K562 (cell line): Measurements from ENCODE around the gene MAP3K12. TPM values are rescaled to one million over a fixed set of nuclear protein-coding genes. Genes with fewer than 3 reads are reported as not detected.

Experiments used
- BMI1 ChIP-seq: fragments of 150-350 bp; IDR thresholded peaks from 2 replicates; pipeline ENCODE4 v1.6.1; 2014; ENCODE audit warnings: low read length
- E4F1 ChIP-seq: fragments of 250-450 bp; sonication (Bioruptor Pico); IDR thresholded peaks from 2 replicates; pipeline ENCODE4 v1.5.0; 2021; ENCODE audit warnings: mild to moderate bottlenecking, borderline replicate concordance
- ERF ChIP-seq: fragments of 450-650 bp; formaldehyde crosslinking; IDR thresholded peaks from 2 replicates; pipeline ENCODE4 v1.4.0; 2020; ENCODE audit warnings: mild to moderate bottlenecking, mixed read lengths
- GATAD2A ChIP-seq: fragments of 450-650 bp; IDR thresholded peaks from 2 replicates; pipeline ENCODE4 v1.6.1; 2017
- HCFC1 ChIP-seq: IDR thresholded peaks from 2 replicates; pipeline ENCODE4 v1.6.1; 2012; ENCODE audit warnings: low read depth, low read length, improper control_type of control experiment
- HNRNPH1 ChIP-seq: fragments of 200-400 bp; formaldehyde crosslinking; optimal IDR thresholded peaks from 2 replicates; pipeline ENCODE3; 2017; ENCODE audit warnings: low read depth, mild to moderate bottlenecking, low read length, moderate library complexity
- KAT2B ChIP-seq: IDR thresholded peaks from one replicate; pipeline ENCODE4 v1.6.1; 2012; ENCODE audit warnings: low read depth, mild to moderate bottlenecking, control low read depth, inconsistent platforms, low read length, moderate library complexity
- KLF13 ChIP-seq: fragments of 450-650 bp; IDR thresholded peaks from 2 replicates; pipeline ENCODE4 v1.6.1; 2016; ENCODE audit warnings: missing genetic modification characterization, low read depth, mild to moderate bottlenecking, missing compliant biosample characterization, moderate library complexity, borderline replicate concordance
- NCOA1 ChIP-seq: fragments of 450-650 bp; IDR thresholded peaks from 2 replicates; pipeline ENCODE4 v1.6.1; 2016; ENCODE audit warnings: low read depth
- NR3C1 ChIP-seq: sonication (generic); formaldehyde crosslinking; IDR thresholded peaks from 2 replicates; pipeline ENCODE4 v1.8.1; 2022; ENCODE audit warnings: missing genetic modification reagents
- PHB2 ChIP-seq: fragments of 450-650 bp; IDR thresholded peaks from 2 replicates; pipeline ENCODE4 v1.6.1; 2017; ENCODE audit warnings: low read depth
- SAP30 ChIP-seq: fragments of 200-600 bp; sonication (generic); IDR thresholded peaks from 2 replicates; pipeline ENCODE4 v1.6.1; 2012; ENCODE audit warnings: borderline replicate concordance, low read depth, mild to moderate bottlenecking, moderate library complexity, low read length, control low read depth, inconsistent platforms; ENCODE audit not compliant: insufficient read depth, poor library complexity, severe bottlenecking
- TAF15 ChIP-seq: fragments of 200-400 bp; formaldehyde crosslinking; IDR thresholded peaks from 2 replicates; pipeline ENCODE4 v1.6.1; 2017; ENCODE audit warnings: mild to moderate bottlenecking, low read depth, low read length, moderate library complexity
- TCF7L2 ChIP-seq: fragments of 150-350 bp; IDR thresholded peaks from 2 replicates; pipeline ENCODE4 v1.6.1; 2016; ENCODE audit warnings: low read depth, mild to moderate bottlenecking, low read length, moderate library complexity
- ZBTB43 ChIP-seq: sonication (generic); formaldehyde crosslinking; IDR thresholded peaks from 2 replicates; pipeline ENCODE4 v1.8.0; 2023; ENCODE audit warnings: mild to moderate bottlenecking, missing genetic modification reagents
- ZFX ChIP-seq: sonication (generic); formaldehyde crosslinking; IDR thresholded peaks from 2 replicates; pipeline ENCODE4 v1.8.0; 2022; ENCODE audit warnings: mild to moderate bottlenecking, missing genetic modification reagents, moderate library complexity
- ZNF311 ChIP-seq: fragments of 250-450 bp; sonication (Bioruptor Pico); IDR thresholded peaks from 2 replicates; pipeline ENCODE4 v1.4.0; 2020; ENCODE audit warnings: mild to moderate bottlenecking, moderate library complexity
- ZNF511 ChIP-seq: sonication (generic); formaldehyde crosslinking; IDR thresholded peaks from 2 replicates; pipeline ENCODE4 v1.8.0; 2022; ENCODE audit warnings: mild to moderate bottlenecking, missing genetic modification reagents
- polyA plus RNA-seq, 8 experiments: library from polyadenylated mRNA; depleted of rRNA in 4 of 8; stranded (reverse) in 5 of 8; unstranded in 3 of 8; fragments of >200 nt; fragmentation: Nextera tagmentation in 2 of 8; fragmentation: Illumina TruSeq in 1 of 8; extraction: Ambion mirVana in 2 of 8; extraction: Trizol in 1 of 8; gene quantifications; 2 replicates each; pipeline versions ENCODE4 v1.2.1 to v1.2.3, GENCODE V29; 2011 to 2014; ENCODE audit warnings: inconsistent platforms in 1 of 8, missing spikeins in 1 of 8
- total RNA-seq, 7 experiments: library from RNA; depleted of rRNA in 6 of 7; stranded (reverse); fragments of >200 nt in 6 of 7; fragmentation: Illumina TruSeq in 2 of 7; extraction: Trizol in 2 of 7; gene quantifications; 2 replicates each; pipeline versions ENCODE4 v1.2.1 to v1.2.3, GENCODE V29; 2011 to 2021; ENCODE audit warnings: low replicate concordance in 1 of 7
- TF ChIP-seq, protein P1 (sequence below): fragments of 250-450 bp; sonication (Bioruptor Pico); IDR thresholded peaks from 2 replicates; pipeline ENCODE4 v1.8.0; 2021; ENCODE audit warnings: mild to moderate bottlenecking, moderate library complexity
- TF ChIP-seq, protein P2 (sequence below): sonication (generic); formaldehyde crosslinking; IDR thresholded peaks from 2 replicates; pipeline ENCODE4 v1.8.0; 2022; ENCODE audit warnings: mild to moderate bottlenecking, missing genetic modification reagents, borderline replicate concordance

MAP3K12 gene
- total and polyA plus RNA-seq, 9 of the 15 experiments (the other 6 are each of a cell fraction or from before 2014, with no cell fraction given) = 0.10 to 2.4 (median 1.6) TPM

GRCh38 chr12:53500776-53501614 lies 1.7 kb upstream of the MAP3K12 start, which contains the start of gene TARBP2 (continued):
- TF ChIP-seq ZNF311 (CRISPR knock-in tag) = peak; percentile 67; the same call in 1 of the 2 replicates
- TF ChIP-seq NR3C1 = no peak
- TF ChIP-seq ZNF511 = peak; percentile 73
- TF ChIP-seq, protein P1, sequence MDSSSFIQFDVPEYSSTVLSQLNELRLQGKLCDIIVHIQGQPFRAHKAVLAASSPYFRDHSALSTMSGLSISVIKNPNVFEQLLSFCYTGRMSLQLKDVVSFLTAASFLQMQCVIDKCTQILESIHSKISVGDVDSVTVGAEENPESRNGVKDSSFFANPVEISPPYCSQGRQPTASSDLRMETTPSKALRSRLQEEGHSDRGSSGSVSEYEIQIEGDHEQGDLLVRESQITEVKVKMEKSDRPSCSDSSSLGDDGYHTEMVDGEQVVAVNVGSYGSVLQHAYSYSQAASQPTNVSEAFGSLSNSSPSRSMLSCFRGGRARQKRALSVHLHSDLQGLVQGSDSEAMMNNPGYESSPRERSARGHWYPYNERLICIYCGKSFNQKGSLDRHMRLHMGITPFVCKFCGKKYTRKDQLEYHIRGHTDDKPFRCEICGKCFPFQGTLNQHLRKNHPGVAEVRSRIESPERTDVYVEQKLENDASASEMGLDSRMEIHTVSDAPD (CRISPR knock-in tag) = no peak
- TF ChIP-seq SAP30 = peak; percentile 40
- TF ChIP-seq TCF7L2 = peak; percentile 16; the same call in 1 of the 2 replicates
- no peak for TF ChIP-seq TAF15
- no peak for TF ChIP-seq PHB2
- no peak for TF ChIP-seq NCOA1
- no peak for TF ChIP-seq BMI1
- peak; percentile 88 for TF ChIP-seq ERF (CRISPR knock-in tag)
- peak; percentile 40; the same call in 1 of the 2 replicates for TF ChIP-seq KLF13
- TF ChIP-seq HCFC1 = peak; percentile 90
- peak; percentile 99 for TF ChIP-seq ZFX
- TF ChIP-seq, protein P2, sequence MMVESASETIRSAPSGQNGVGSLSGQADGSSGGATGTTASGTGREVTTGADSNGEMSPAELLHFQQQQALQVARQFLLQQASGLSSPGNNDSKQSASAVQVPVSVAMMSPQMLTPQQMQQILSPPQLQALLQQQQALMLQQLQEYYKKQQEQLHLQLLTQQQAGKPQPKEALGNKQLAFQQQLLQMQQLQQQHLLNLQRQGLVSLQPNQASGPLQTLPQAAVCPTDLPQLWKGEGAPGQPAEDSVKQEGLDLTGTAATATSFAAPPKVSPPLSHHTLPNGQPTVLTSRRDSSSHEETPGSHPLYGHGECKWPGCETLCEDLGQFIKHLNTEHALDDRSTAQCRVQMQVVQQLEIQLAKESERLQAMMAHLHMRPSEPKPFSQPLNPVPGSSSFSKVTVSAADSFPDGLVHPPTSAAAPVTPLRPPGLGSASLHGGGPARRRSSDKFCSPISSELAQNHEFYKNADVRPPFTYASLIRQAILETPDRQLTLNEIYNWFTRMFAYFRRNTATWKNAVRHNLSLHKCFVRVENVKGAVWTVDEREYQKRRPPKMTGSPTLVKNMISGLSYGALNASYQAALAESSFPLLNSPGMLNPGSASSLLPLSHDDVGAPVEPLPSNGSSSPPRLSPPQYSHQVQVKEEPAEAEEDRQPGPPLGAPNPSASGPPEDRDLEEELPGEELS (CRISPR knock-in tag) = peak; percentile 56; the same call in 1 of the 2 replicates
- peak; percentile 54; the same call in 1 of the 2 replicates for TF ChIP-seq ZBTB43 (CRISPR knock-in tag)
- no peak for TF ChIP-seq GATAD2A
- TF ChIP-seq E4F1 (CRISPR knock-in tag) = no peak
- TF ChIP-seq KAT2B = peak; percentile 47
- TF ChIP-seq HNRNPH1 = no peak
